NCI-H146 treated with DMSO at 0.1 percent for 48 hours (cell line): ENCODE measurements around the gene TRMT6.

Source experiments
- DNase-seq: peaks from one replicate; lab custom pipeline; 2025; ENCODE audit not compliant: unreplicated experiment; lab: John Stamatoyannopoulos, UW

The TRMT6 gene

GRCh38 chr20:5949943-5950270 is 426 bp downstream of the TRMT6 start:
- no peak for DNase-seq

- no peak for DNase-seq
Measured at GRCh38 chr20:5947276-5947675, 3.1 kb downstream of the TRMT6 start.

GRCh38 chr20:5945963-5946362 is 4.4 kb downstream of the TRMT6 start:
- DNase-seq: no peak

GRCh38 chr20:5938456-5939029 is 11.8 kb downstream of the TRMT6 start:
- DNase-seq: no peak

- DNase-seq: no peak
Measured at GRCh38 chr20:5936238-5936637, 14.1 kb downstream of the TRMT6 start.

GRCh38 chr20:5935384-5935783 is 14.9 kb downstream of the TRMT6 start:
- DNase-seq: no peak

- DNase-seq: peak; percentile 20
Measured at GRCh38 chr20:5933802-5934436, 16.4 kb downstream of the TRMT6 start.

GRCh38 chr20:5932796-5933195 is 17.5 kb downstream of the TRMT6 start:
- no peak for DNase-seq

GRCh38 chr20:5931411-5931810 is 18.9 kb downstream of the TRMT6 start:
- no peak for DNase-seq

GRCh38 chr20:5928836-5929715 is 21.3 kb downstream of the TRMT6 start:
- no peak for DNase-seq

- no peak for DNase-seq
Measured at GRCh38 chr20:5927749-5928462, 22.4 kb downstream of the TRMT6 start.

GRCh38 chr20:5925551-5925950 is 24.8 kb downstream of the TRMT6 start:
- no peak for DNase-seq

- DNase-seq: no peak
Measured at GRCh38 chr20:5923493-5923892, 26.8 kb downstream of the TRMT6 start.

GRCh38 chr20:5920581-5920980 is 29.8 kb downstream of the TRMT6 start:
- no peak for DNase-seq

- DNase-seq: no peak
Measured at GRCh38 chr20:5919626-5920544, 30.4 kb downstream of the TRMT6 start.

- no peak for DNase-seq
Measured at GRCh38 chr20:5918856-5919625, 31.3 kb downstream of the TRMT6 start.

GRCh38 chr20:5914859-5915258 is 35.5 kb downstream of the TRMT6 start:
- DNase-seq: no peak

- no peak for DNase-seq
Measured at GRCh38 chr20:5913166-5913565, 37.2 kb downstream of the TRMT6 start.

- DNase-seq: no peak
Measured at GRCh38 chr20:5910186-5910585, 40.1 kb downstream of the TRMT6 start.

- no peak for DNase-seq
Measured at GRCh38 chr20:5908981-5909380, 41.4 kb downstream of the TRMT6 start.
